DOHH2 (cell line): ENCODE measurements around the gene AIP.

Source experiments
- H3F3A ChIP-seq: fragments of 200-600 bp; sonication (generic), shearing (Covaris generic); 2 replicates; pipeline ENCODE4 v1.6.0; 2016; ENCODE audit warnings: antibody characterized with exemption, mild to moderate bottlenecking; ENCODE audit not compliant: control insufficient read depth, insufficient read depth
- H3K27ac ChIP-seq: fragments of 200-600 bp; sonication (generic); 2 replicates; pipeline ENCODE4 v1.5.1; 2014; ENCODE audit warnings: low read depth, mild to moderate bottlenecking, low read length, moderate library complexity
- H3K27me3 ChIP-seq: fragments of 200-600 bp; sonication (generic); 2 replicates; pipeline ENCODE4 v1.6.1; 2014; ENCODE audit warnings: mild to moderate bottlenecking, low read length, mixed read lengths; ENCODE audit not compliant: control insufficient read depth
- H3K36me3 ChIP-seq: fragments of 200-600 bp; sonication (generic); 2 replicates; pipeline ENCODE4 v1.6.1; 2014; ENCODE audit warnings: mild to moderate bottlenecking, low read length, moderate library complexity, mixed read lengths; ENCODE audit not compliant: control insufficient read depth
- H3K4me1 ChIP-seq: fragments of 200-600 bp; sonication (generic); 2 replicates; pipeline ENCODE4 v1.6.1; 2014; ENCODE audit warnings: mild to moderate bottlenecking, low read length, mixed read lengths; ENCODE audit not compliant: control insufficient read depth
- H3K4me2 ChIP-seq: fragments of 200-600 bp; sonication (generic); 2 replicates; pipeline ENCODE4 v1.6.0; 2014; ENCODE audit warnings: mild to moderate bottlenecking, low read length, moderate library complexity
- H3K4me3 ChIP-seq: fragments of 200-600 bp; sonication (generic); 2 replicates; pipeline ENCODE4 v1.5.1; 2014; ENCODE audit warnings: mild to moderate bottlenecking, low read length, mixed read lengths
- H3K79me2 ChIP-seq: fragments of 200-600 bp; sonication (generic); 2 replicates; pipeline ENCODE4 v1.6.1; 2014; ENCODE audit warnings: mild to moderate bottlenecking, low read length, mixed read lengths; ENCODE audit not compliant: control insufficient read depth
- H3K9me2 ChIP-seq: fragments of 200-600 bp; sonication (generic); replicated peaks from 2 replicates; pipeline ENCODE4 v1.6.1; 2014; ENCODE audit warnings: mild to moderate bottlenecking, low read length, mixed read lengths; ENCODE audit not compliant: control insufficient read depth
- H3K9me3 ChIP-seq: fragments of 200-600 bp; sonication (generic); 2 replicates; pipeline ENCODE4 v1.6.1; 2014; ENCODE audit warnings: antibody characterized with exemption, low read length, mixed read lengths; ENCODE audit not compliant: control insufficient read depth, insufficient read depth
- H4K20me1 ChIP-seq: fragments of 200-600 bp; sonication (generic); 2 replicates; pipeline ENCODE4 v1.6.0; 2014; ENCODE audit warnings: low read depth, mild to moderate bottlenecking, antibody characterized with exemption, low read length, moderate library complexity; ENCODE audit not compliant: control insufficient read depth, insufficient read depth
- EZH2phosphoT487 ChIP-seq: fragments of 200-600 bp; sonication (generic); IDR thresholded peaks from 2 replicates; pipeline ENCODE4 v1.6.1; 2017; ENCODE audit warnings: borderline replicate concordance, mild to moderate bottlenecking, antibody characterized with exemption, low read length, moderate library complexity, mixed read lengths
- TF ChIP-seq, protein P1 (sequence below): fragments of 200-600 bp; sonication (generic); IDR thresholded peaks from one replicate; pipeline ENCODE4 v1.5.1; 2014; ENCODE audit warnings: antibody characterized with exemption, mild to moderate bottlenecking, low read depth, low read length; ENCODE audit not compliant: poor library complexity, severe bottlenecking

The AIP gene

GRCh38 chr11:67524480-67524808 lies 41.6 kb downstream of the AIP start:
- H3K79me2 ChIP-seq, result no peaks in the 10 kb centered on the region
- no peaks in the 10 kb centered on the region for H3K4me1 ChIP-seq
- peaks cover 8% of the 10 kb centered on the region for H3K27me3 ChIP-seq
- H3K27ac ChIP-seq, result no peak overlapping the region
- no peaks in the 10 kb centered on the region for H3K9me3 ChIP-seq
- no peak overlapping the region for H3K4me3 ChIP-seq
- H4K20me1 ChIP-seq, result no peaks in the 10 kb centered on the region
- TF ChIP-seq EZH2phosphoT487, result no peak
- TF ChIP-seq, protein P1, sequence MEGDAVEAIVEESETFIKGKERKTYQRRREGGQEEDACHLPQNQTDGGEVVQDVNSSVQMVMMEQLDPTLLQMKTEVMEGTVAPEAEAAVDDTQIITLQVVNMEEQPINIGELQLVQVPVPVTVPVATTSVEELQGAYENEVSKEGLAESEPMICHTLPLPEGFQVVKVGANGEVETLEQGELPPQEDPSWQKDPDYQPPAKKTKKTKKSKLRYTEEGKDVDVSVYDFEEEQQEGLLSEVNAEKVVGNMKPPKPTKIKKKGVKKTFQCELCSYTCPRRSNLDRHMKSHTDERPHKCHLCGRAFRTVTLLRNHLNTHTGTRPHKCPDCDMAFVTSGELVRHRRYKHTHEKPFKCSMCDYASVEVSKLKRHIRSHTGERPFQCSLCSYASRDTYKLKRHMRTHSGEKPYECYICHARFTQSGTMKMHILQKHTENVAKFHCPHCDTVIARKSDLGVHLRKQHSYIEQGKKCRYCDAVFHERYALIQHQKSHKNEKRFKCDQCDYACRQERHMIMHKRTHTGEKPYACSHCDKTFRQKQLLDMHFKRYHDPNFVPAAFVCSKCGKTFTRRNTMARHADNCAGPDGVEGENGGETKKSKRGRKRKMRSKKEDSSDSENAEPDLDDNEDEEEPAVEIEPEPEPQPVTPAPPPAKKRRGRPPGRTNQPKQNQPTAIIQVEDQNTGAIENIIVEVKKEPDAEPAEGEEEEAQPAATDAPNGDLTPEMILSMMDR, result no peak
- no peaks in the 10 kb centered on the region for H3K9me2 ChIP-seq
- no peak overlapping the region for H3K4me2 ChIP-seq
- no peaks in the 10 kb centered on the region for H3K36me3 ChIP-seq
- no peaks in the 10 kb centered on the region for H3F3A ChIP-seq

GRCh38 chr11:67525275-67525976 lies 42.6 kb downstream of the AIP start:
- Histone ChIP-seq H3K9me2 (no peaks in the 10 kb centered on the region), H3F3A (no peaks in the 10 kb centered on the region), H3K4me1 (no peaks in the 10 kb centered on the region), H4K20me1 (no peaks in the 10 kb centered on the region), H3K36me3 (no peaks in the 10 kb centered on the region), H3K9me3 (no peaks in the 10 kb centered on the region), H3K27me3 (peaks cover 17% of the 10 kb centered on the region), H3K4me3 (no peak overlapping the region), H3K4me2 (no peak overlapping the region), H3K27ac (no peak overlapping the region), H3K79me2 (no peaks in the 10 kb centered on the region)
- TF ChIP-seq EZH2phosphoT487, result no peak
- TF ChIP-seq, protein P1, result no peak

GRCh38 chr11:67528376-67528775 lies 45.5 kb downstream of the AIP start:
- no peaks in the 10 kb centered on the region for H3K4me1 ChIP-seq
- peaks cover 16% of the 10 kb centered on the region for H3K27me3 ChIP-seq
- peaks cover 9% of the 10 kb centered on the region for H3K9me3 ChIP-seq
- no peaks in the 10 kb centered on the region for H3K79me2 ChIP-seq
- no peak overlapping the region for H3K4me2 ChIP-seq
- H3K9me2 ChIP-seq, result no peaks in the 10 kb centered on the region
- no peak overlapping the region for H3K27ac ChIP-seq
- no peak overlapping the region for H3K4me3 ChIP-seq
- TF ChIP-seq, protein P1, result no peak
- no peak for TF ChIP-seq EZH2phosphoT487
- no peaks in the 10 kb centered on the region for H4K20me1 ChIP-seq
- H3K36me3 ChIP-seq, result no peaks in the 10 kb centered on the region
- no peaks in the 10 kb centered on the region for H3F3A ChIP-seq

GRCh38 chr11:67530282-67530592 lies 47.4 kb downstream of the AIP start:
- no peak for TF ChIP-seq EZH2phosphoT487
- no peaks in the 10 kb centered on the region for H3K36me3 ChIP-seq

More at GRCh38 chr11:67530282-67530592, 47.4 kb downstream of the AIP start:
- Histone ChIP-seq H3K9me3 (peaks cover 19% of the 10 kb centered on the region), H3K4me3 (no peak overlapping the region), H3K27me3 (peaks cover 16% of the 10 kb centered on the region), H3K79me2 (no peaks in the 10 kb centered on the region), H3F3A (no peaks in the 10 kb centered on the region), H3K4me2 (no peak overlapping the region), H4K20me1 (no peaks in the 10 kb centered on the region), H3K27ac (no peak overlapping the region), H3K4me1 (no peaks in the 10 kb centered on the region), H3K9me2 (no peaks in the 10 kb centered on the region)
